Keratinocyte (primary cell): ENCODE results near the gene EYS.

ENCODE experiments used
- CTCF ChIP-seq, 3 experiments: IDR thresholded peaks in 1 of 3; conservative IDR thresholded peaks in 1 of 3; optimal IDR thresholded peaks in 1 of 3; 2 replicates in 2 of 3; 3 replicates in 1 of 3; pipeline versions ENCODE3 to v1.5.1; 2011; ENCODE audit warnings: low read length in 3 of 3, mild to moderate bottlenecking in 3 of 3, moderate library complexity in 2 of 3, control low read depth in 1 of 3, inconsistent platforms in 1 of 3; ENCODE audit not compliant: insufficient read depth in 2 of 3; ENCODE audit errors: extremely low read depth in 1 of 3
- EZH2 ChIP-seq: IDR thresholded peaks from one replicate; pipeline ENCODE4 v1.6.1; 2012; ENCODE audit warnings: inconsistent platforms, mild to moderate bottlenecking, low read length, moderate library complexity

DNA sequence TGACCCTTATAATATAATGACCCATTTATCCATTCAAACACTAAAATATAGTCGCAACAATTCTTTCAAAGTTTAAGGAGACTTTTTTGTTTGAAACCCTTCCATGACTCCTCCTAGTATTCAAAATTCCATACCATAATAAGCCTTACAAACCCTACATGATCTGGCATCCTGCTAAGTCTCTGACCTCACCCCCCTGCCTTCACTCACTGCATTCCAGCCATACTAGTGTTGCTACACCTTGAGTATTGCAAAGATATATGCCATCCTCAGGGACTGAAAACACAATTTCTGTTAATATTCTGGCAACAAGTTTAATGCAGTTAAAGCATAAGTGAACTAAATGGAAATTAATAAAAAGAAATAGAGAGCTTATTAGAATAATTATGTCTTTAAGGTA lies 168.4 kb downstream of the EYS start:
- TF ChIP-seq EZH2 (no peak), CTCF (optimal IDR thresholded peaks at IDR 0.05 in 1 of 3, IDR thresholded peaks at IDR 0.05 in 1 of 3, conservative IDR thresholded peaks at IDR 0.05 in 1 of 3; ENCODE audit: extremely low read depth in 1 of 3, insufficient read depth in 2 of 3, low read length in 3 of 3) (no peak)
